ENCODE results near the gene C15orf61. TPM values are rescaled to one million over a fixed set of nuclear protein-coding genes. Genes with fewer than 3 reads are reported as not detected.
A peak's percentile ranks its signal among the peaks of the same experiment; 100 is the strongest.

The C15orf61 gene
- total and polyA plus RNA-seq, 5 donors from 2014 or later, result 8.6 to 13.9 (median 9.9) TPM

DNA sequence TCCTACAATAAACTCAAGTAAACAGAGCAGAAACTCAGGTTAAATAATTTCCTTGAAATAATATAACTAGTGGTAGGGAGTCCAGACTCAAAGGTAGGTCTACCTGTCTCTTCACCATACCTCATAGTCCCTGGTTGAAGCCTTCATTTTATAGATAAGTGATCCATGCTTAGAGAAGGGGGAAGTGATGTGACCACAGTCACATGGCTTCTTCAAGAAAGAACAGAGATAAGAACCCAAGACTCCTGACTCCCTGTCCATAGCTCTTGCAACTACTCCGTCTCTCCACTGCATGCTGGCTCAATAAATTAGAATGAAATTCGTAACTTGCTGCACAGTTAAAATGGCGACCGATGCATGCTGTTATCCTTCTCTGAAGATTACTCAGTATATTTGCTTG is 11.0 kb upstream of the C15orf61 start:
- no peaks in the 10 kb centered on the region for H3K27me3 Mint-ChIP-seq
- H3K27ac Mint-ChIP-seq, result no peak overlapping the region
- Histone ChIP-seq H3K9me3 (ENCODE audit: control insufficient read depth in 2 of 2, low read length in 2 of 2) (no peaks in the 10 kb centered on the region), H3K36me3 (ENCODE audit: control insufficient read depth, insufficient read depth, low read length) (peaks cover 13% of the 10 kb centered on the region), H3K27me3 (ENCODE audit: control insufficient read depth, insufficient read depth, low read length) (no peaks in the 10 kb centered on the region), H3K27ac (ENCODE audit: insufficient read depth, low read length, poor library complexity, severe bottlenecking) (no peak overlapping the region), H3K4me1 (ENCODE audit: control insufficient read depth, insufficient read depth, low read length, poor library complexity, severe bottlenecking) (no peaks in the 10 kb centered on the region), H3K4me3 (ENCODE audit: low read depth, low read length) (no peak overlapping the region)
- H3K9me3 Mint-ChIP-seq, result no peaks in the 10 kb centered on the region
- no peak overlapping the region for H3K4me3 Mint-ChIP-seq
- peaks cover 33% of the 10 kb centered on the region for H3K36me3 Mint-ChIP-seq
- H3K4me1 Mint-ChIP-seq, result peaks cover 0 to 5% (median 3%) of the 10 kb centered on the region in 4 donors
- ATAC-seq (ENCODE audit: low read depth in 2 of 2), result no peak
- no peak for DNase-seq

GRCh38 chr15:67510597-67511190 is 10.2 kb upstream of the C15orf61 start:
- Histone ChIP-seq H3K4me3 (ENCODE audit: low read depth, low read length) (no peak overlapping the region), H3K9me3 (ENCODE audit: control insufficient read depth in 2 of 2, low read length in 2 of 2) (no peaks in the 10 kb centered on the region), H3K27me3 (ENCODE audit: control insufficient read depth, insufficient read depth, low read length) (no peaks in the 10 kb centered on the region), H3K36me3 (ENCODE audit: control insufficient read depth, insufficient read depth, low read length) (peaks cover 13% of the 10 kb centered on the region), H3K27ac (ENCODE audit: insufficient read depth, low read length, poor library complexity, severe bottlenecking) (no peak overlapping the region), H3K4me1 (ENCODE audit: control insufficient read depth, insufficient read depth, low read length, poor library complexity, severe bottlenecking) (no peaks in the 10 kb centered on the region)
- Mint-ChIP-seq H3K9me3 (no peaks in the 10 kb centered on the region), H3K4me1 (peaks cover 0 to 5% (median 3%) of the 10 kb centered on the region in 4 donors), H3K4me3 (no peak overlapping the region), H3K36me3 (peaks cover 33% of the 10 kb centered on the region), H3K27ac (no peak overlapping the region), H3K27me3 (no peaks in the 10 kb centered on the region)
- no peak for DNase-seq
- ATAC-seq (ENCODE audit: low read depth in 2 of 2), result no peak

GRCh38 chr15:67511606-67512005 is 9.3 kb upstream of the C15orf61 start:
- peaks cover 33% of the 10 kb centered on the region for H3K36me3 Mint-ChIP-seq

DNA sequence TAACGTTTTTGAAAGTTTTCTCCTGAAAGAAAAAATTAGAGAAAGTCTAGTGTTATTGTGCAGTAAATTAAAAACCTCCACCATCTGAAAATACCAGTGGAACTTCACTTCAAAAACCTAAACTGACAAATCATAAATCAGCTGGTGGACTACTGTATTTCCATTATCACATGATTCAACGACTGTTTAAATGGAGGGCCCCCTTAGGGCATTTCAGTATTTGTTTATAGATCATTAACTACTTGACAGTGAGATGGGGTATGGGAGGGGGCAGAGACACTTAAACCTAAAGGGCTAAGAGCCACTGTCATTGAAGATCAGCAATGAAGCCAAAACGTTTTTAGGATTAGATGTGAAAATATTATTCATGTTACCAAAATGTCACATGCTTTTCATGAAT is 8.8 kb upstream of the C15orf61 start:
- Histone ChIP-seq H3K4me1 (ENCODE audit: control insufficient read depth, insufficient read depth, low read length, poor library complexity, severe bottlenecking) (no peaks in the 10 kb centered on the region), H3K27me3 (ENCODE audit: control insufficient read depth, insufficient read depth, low read length) (no peaks in the 10 kb centered on the region), H3K27ac (ENCODE audit: insufficient read depth, low read length, poor library complexity, severe bottlenecking) (no peak overlapping the region), H3K9me3 (ENCODE audit: control insufficient read depth in 2 of 2, low read length in 2 of 2) (no peaks in the 10 kb centered on the region), H3K4me3 (ENCODE audit: low read depth, low read length) (no peak overlapping the region), H3K36me3 (ENCODE audit: control insufficient read depth, insufficient read depth, low read length) (peaks cover 13% of the 10 kb centered on the region)
- Mint-ChIP-seq H3K27me3 (no peaks in the 10 kb centered on the region), H3K36me3 (peaks cover 33% of the 10 kb centered on the region), H3K4me3 (no peak overlapping the region), H3K27ac (no peak overlapping the region), H3K9me3 (no peaks in the 10 kb centered on the region), H3K4me1 (peaks cover 0 to 5% (median 3%) of the 10 kb centered on the region in 4 donors)
- ATAC-seq (ENCODE audit: low read depth in 2 of 2) (no peak), DNase-seq (no peak)

More at GRCh38 chr15:67511606-67512005, 9.3 kb upstream of the C15orf61 start:
- H3K4me3 Mint-ChIP-seq, result no peak overlapping the region
- no peaks in the 10 kb centered on the region for H3K4me1 ChIP-seq (ENCODE audit: control insufficient read depth, insufficient read depth, low read length, poor library complexity, severe bottlenecking)
- no peaks in the 10 kb centered on the region for H3K27me3 ChIP-seq (ENCODE audit: control insufficient read depth, insufficient read depth, low read length)
- peaks cover 13% of the 10 kb centered on the region for H3K36me3 ChIP-seq (ENCODE audit: control insufficient read depth, insufficient read depth, low read length)
- no peak overlapping the region for H3K27ac ChIP-seq (ENCODE audit: insufficient read depth, low read length, poor library complexity, severe bottlenecking)
- no peak for ATAC-seq (ENCODE audit: low read depth in 2 of 2)
- no peaks in the 10 kb centered on the region for H3K9me3 ChIP-seq (ENCODE audit: control insufficient read depth in 2 of 2, low read length in 2 of 2)
- no peak overlapping the region for H3K4me3 ChIP-seq (ENCODE audit: low read depth, low read length)
- H3K4me1 Mint-ChIP-seq, result peaks cover 0 to 5% (median 3%) of the 10 kb centered on the region in 4 donors
- no peak overlapping the region for H3K27ac Mint-ChIP-seq
- H3K9me3 Mint-ChIP-seq, result no peaks in the 10 kb centered on the region
- peak in 1 of 3 donors; percentile 33 for DNase-seq
- no peaks in the 10 kb centered on the region for H3K27me3 Mint-ChIP-seq

DNA sequence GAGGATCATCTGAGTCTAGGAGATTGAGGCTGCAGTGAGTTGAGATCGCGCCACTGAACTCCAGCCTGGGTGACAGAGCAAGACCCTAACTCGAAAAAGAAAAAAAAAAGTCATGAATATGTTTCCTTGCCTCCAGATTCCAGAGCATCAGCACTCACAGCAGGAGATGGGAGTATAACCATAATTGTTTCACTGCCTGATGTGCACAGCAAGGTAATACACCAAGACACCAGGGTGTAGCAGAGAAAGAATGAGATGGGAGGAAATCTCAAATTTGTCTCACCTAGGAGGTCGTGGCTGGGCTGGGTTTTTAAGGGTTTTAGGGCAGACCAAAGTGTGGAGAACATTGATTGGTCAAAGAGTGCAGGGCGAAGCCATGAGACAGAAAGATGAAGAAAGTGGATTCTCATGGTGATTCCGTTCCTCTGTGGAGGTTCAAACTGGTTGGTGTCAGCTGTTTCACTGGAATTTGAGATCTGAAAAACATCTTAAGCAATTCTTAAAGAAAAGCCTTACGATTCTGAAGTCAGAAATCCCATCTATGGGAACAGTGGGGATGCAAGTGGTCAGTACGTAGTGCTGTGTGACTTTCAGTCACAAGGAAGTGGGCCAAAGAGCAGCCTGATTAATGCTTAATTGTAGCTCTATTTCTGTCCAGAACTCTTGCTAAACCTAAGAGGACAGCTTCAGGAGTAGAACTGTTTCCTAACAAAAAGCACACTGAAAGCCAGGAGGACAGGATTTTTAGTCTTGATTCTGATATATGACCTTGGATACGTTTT is 7.8 kb upstream of the C15orf61 start:
- no peak overlapping the region for H3K4me3 Mint-ChIP-seq
- no peaks in the 10 kb centered on the region for H3K27me3 Mint-ChIP-seq
- no peaks in the 10 kb centered on the region for H3K9me3 Mint-ChIP-seq
- ATAC-seq (ENCODE audit: low read depth in 2 of 2), result no peak
- H3K9me3 ChIP-seq (ENCODE audit: control insufficient read depth in 2 of 2, low read length in 2 of 2), result no peaks in the 10 kb centered on the region
- peaks cover 13% of the 10 kb centered on the region for H3K36me3 ChIP-seq (ENCODE audit: control insufficient read depth, insufficient read depth, low read length)
- no peak overlapping the region for H3K27ac ChIP-seq (ENCODE audit: insufficient read depth, low read length, poor library complexity, severe bottlenecking)
- no peak overlapping the region for H3K4me3 ChIP-seq (ENCODE audit: low read depth, low read length)
- H3K4me1 Mint-ChIP-seq, result peaks cover 0 to 5% (median 3%) of the 10 kb centered on the region in 4 donors
- no peak overlapping the region for H3K27ac Mint-ChIP-seq
- H3K4me1 ChIP-seq (ENCODE audit: control insufficient read depth, insufficient read depth, low read length, poor library complexity, severe bottlenecking), result no peaks in the 10 kb centered on the region
- H3K36me3 Mint-ChIP-seq, result peaks cover 32% of the 10 kb centered on the region
- H3K27me3 ChIP-seq (ENCODE audit: control insufficient read depth, insufficient read depth, low read length), result no peaks in the 10 kb centered on the region
- DNase-seq, result no peak

GRCh38 chr15:67515090-67515489 is 5.8 kb upstream of the C15orf61 start:
- H3K4me3 ChIP-seq (ENCODE audit: low read depth, low read length), result no peak overlapping the region
- ATAC-seq (ENCODE audit: low read depth in 2 of 2) (no peak), DNase-seq (no peak)
- H3K4me1 Mint-ChIP-seq, result peaks cover 0 to 4% (median 2%) of the 10 kb centered on the region in 4 donors
- H3K36me3 ChIP-seq (ENCODE audit: control insufficient read depth, insufficient read depth, low read length), result peaks cover 13% of the 10 kb centered on the region
- no peaks in the 10 kb centered on the region for H3K9me3 ChIP-seq (ENCODE audit: control insufficient read depth in 2 of 2, low read length in 2 of 2)
- H3K4me3 Mint-ChIP-seq, result no peak overlapping the region
- no peaks in the 10 kb centered on the region for H3K27me3 Mint-ChIP-seq
- no peaks in the 10 kb centered on the region for H3K27me3 ChIP-seq (ENCODE audit: control insufficient read depth, insufficient read depth, low read length)
- H3K27ac Mint-ChIP-seq, result no peak overlapping the region
- H3K4me1 ChIP-seq (ENCODE audit: control insufficient read depth, insufficient read depth, low read length, poor library complexity, severe bottlenecking), result no peaks in the 10 kb centered on the region
- H3K27ac ChIP-seq (ENCODE audit: insufficient read depth, low read length, poor library complexity, severe bottlenecking), result no peak overlapping the region
- H3K36me3 Mint-ChIP-seq, result peaks cover 25% of the 10 kb centered on the region
- H3K9me3 Mint-ChIP-seq, result no peaks in the 10 kb centered on the region

DNA sequence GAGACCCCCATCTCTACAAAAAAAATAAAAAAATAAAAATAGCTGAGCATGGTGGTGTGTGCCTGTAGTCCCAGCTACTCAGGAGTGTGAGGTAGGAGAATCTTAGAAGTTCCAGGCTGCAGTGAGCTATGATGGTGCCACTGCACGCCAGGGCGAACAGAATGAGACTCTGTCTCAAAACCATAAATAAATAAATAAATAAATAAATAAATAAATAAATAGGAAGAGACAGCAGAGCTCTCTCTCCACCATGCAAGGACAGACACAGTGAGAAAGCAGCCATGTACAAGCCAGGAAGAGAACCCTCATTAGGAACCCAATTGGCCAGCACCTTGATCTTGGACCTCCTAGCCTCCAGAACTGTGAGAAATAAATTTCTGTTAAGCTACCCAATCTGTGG is 5.4 kb upstream of the C15orf61 start:
- ATAC-seq (ENCODE audit: low read depth in 2 of 2) (no peak), DNase-seq (no peak)

More for the DNA sequence above, 5.4 kb upstream of the C15orf61 start:
- Histone ChIP-seq H3K4me1 (ENCODE audit: control insufficient read depth, insufficient read depth, low read length, poor library complexity, severe bottlenecking) (peaks cover 4% of the 10 kb centered on the region), H3K27ac (ENCODE audit: insufficient read depth, low read length, poor library complexity, severe bottlenecking) (no peak overlapping the region), H3K9me3 (ENCODE audit: control insufficient read depth in 2 of 2, low read length in 2 of 2) (no peaks in the 10 kb centered on the region), H3K27me3 (ENCODE audit: control insufficient read depth, insufficient read depth, low read length) (no peaks in the 10 kb centered on the region), H3K4me3 (ENCODE audit: low read depth, low read length) (no peak overlapping the region), H3K36me3 (ENCODE audit: control insufficient read depth, insufficient read depth, low read length) (peaks cover 13% of the 10 kb centered on the region)
- H3K4me3 Mint-ChIP-seq, result no peak overlapping the region
- H3K36me3 Mint-ChIP-seq, result peaks cover 25% of the 10 kb centered on the region
- H3K9me3 Mint-ChIP-seq, result no peaks in the 10 kb centered on the region
- peaks cover 0 to 7% (median 5%) of the 10 kb centered on the region in 4 donors for H3K4me1 Mint-ChIP-seq
- no peak overlapping the region for H3K27ac Mint-ChIP-seq
- no peaks in the 10 kb centered on the region for H3K27me3 Mint-ChIP-seq
